ENCODE measurements around the gene MIPEP. TPM values are rescaled to one million over a fixed set of nuclear protein-coding genes. Genes with fewer than 3 reads are reported as not detected.

The MIPEP gene
- total RNA-seq, 4 donors from 2014 or later, result 17.1 to 27.9 (median 24.1) TPM

GRCh38 chr13:23805122-23805521 is 84.1 kb downstream of the MIPEP start:
- 96 to 98% methylated on average over 5 of the region's 5 CpGs for WGBS, 2 donors
- H3K27ac ChIP-seq, result no peak overlapping the region
- H3K4me3 ChIP-seq (replicated peaks in 1 of 3), result no peak overlapping the region
- peaks cover 0 to 5% of the 10 kb centered on the region in 2 donors for H3K36me3 ChIP-seq
- DNase-seq, result no peak
- TF ChIP-seq POLR2A (IDR thresholded peaks at IDR 0.05), result no peak
- TF ChIP-seq CTCF (IDR thresholded peaks at IDR 0.05), result no peak
- no peaks in the 10 kb centered on the region for H3K4me1 ChIP-seq
- H3K27me3 ChIP-seq, result no peaks in the 10 kb centered on the region
- intact Hi-C loops (cut with DNase I), result no loop called here
- H3K9me3 ChIP-seq, result no peaks in the 10 kb centered on the region

GRCh38 chr13:23804166-23804565 is 85.0 kb downstream of the MIPEP start:
- Histone ChIP-seq H3K4me3 (replicated peaks in 1 of 3) (no peak overlapping the region), H3K27ac (no peak overlapping the region), H3K9me3 (no peaks in the 10 kb centered on the region), H3K36me3 (peaks cover 0 to 5% of the 10 kb centered on the region in 2 donors), H3K4me1 (no peaks in the 10 kb centered on the region), H3K27me3 (no peaks in the 10 kb centered on the region)
- intact Hi-C loops (cut with DNase I), result no loop called here
- WGBS, 2 donors, result 86 to 92% methylated on average over 1 of the region's 1 CpG
- DNase-seq, result no peak
- TF ChIP-seq POLR2A (IDR thresholded peaks at IDR 0.05), result no peak
- no peak for TF ChIP-seq CTCF (IDR thresholded peaks at IDR 0.05)

DNA sequence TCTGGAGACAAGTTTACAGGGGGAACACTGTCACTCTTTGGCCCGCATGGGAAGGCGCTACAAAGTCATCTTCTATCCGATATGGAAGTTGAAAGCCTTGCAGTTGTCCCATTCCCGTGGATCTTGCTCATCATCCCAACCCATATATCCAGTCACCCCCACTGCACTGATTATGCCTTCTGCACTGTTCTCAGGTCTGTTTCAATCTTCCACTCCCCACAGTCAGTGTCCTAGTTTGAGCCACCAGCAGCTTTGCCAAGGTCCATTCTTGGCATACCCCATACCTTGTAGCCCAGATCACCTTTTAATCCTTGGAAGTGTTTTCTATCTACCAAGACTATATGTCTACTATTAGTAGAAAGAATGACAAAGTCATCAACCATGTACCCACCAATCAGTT is 88.1 kb downstream of the MIPEP start:
- 96 to 98% methylated on average over 4 of the region's 4 CpGs for WGBS, 2 donors
- H3K27ac ChIP-seq, result no peak overlapping the region
- H3K4me3 ChIP-seq (replicated peaks in 1 of 3), result no peak overlapping the region
- H3K4me1 ChIP-seq, result no peaks in the 10 kb centered on the region
- no peaks in the 10 kb centered on the region for H3K27me3 ChIP-seq
- peaks cover 0 to 5% of the 10 kb centered on the region in 2 donors for H3K36me3 ChIP-seq
- TF ChIP-seq POLR2A (IDR thresholded peaks at IDR 0.05) (no peak), CTCF (IDR thresholded peaks at IDR 0.05) (no peak)
- H3K9me3 ChIP-seq, result no peaks in the 10 kb centered on the region
- no peak for DNase-seq
- intact Hi-C loops (cut with DNase I), result no loop called here

- WGBS, 2 donors, result 88 to 95% methylated on average over 1 of the region's 1 CpG
- no peak for DNase-seq
- H3K27me3 ChIP-seq, result no peaks in the 10 kb centered on the region
- H3K4me3 ChIP-seq (replicated peaks in 1 of 3), result no peak overlapping the region
- H3K36me3 ChIP-seq, result peaks cover 0 to 5% of the 10 kb centered on the region in 2 donors
- intact Hi-C loops (cut with DNase I), result no loop called here
- H3K9me3 ChIP-seq, result no peaks in the 10 kb centered on the region
- H3K4me1 ChIP-seq, result peaks cover 2 to 4% of the 10 kb centered on the region in 2 donors
- TF ChIP-seq CTCF (IDR thresholded peaks at IDR 0.05), result no peak
- TF ChIP-seq POLR2A (IDR thresholded peaks at IDR 0.05), result no peak
- H3K27ac ChIP-seq, result no peak overlapping the region
Measured at GRCh38 chr13:23799945-23800344, 89.3 kb downstream of the MIPEP start.

- peaks cover 0 to 5% of the 10 kb centered on the region in 2 donors for H3K36me3 ChIP-seq
- intact Hi-C loops (cut with DNase I), result no loop called here
- no peak for DNase-seq
- no peaks in the 10 kb centered on the region for H3K9me3 ChIP-seq
- H3K4me1 ChIP-seq, result peaks cover 6 to 10% of the 10 kb centered on the region in 2 donors
- H3K4me3 ChIP-seq (replicated peaks in 1 of 3), result no peak overlapping the region
- TF ChIP-seq CTCF (IDR thresholded peaks at IDR 0.05) (no peak), POLR2A (IDR thresholded peaks at IDR 0.05) (no peak)
- no peak overlapping the region for H3K27ac ChIP-seq
- H3K27me3 ChIP-seq, result no peaks in the 10 kb centered on the region
- WGBS, 2 donors, result 94% methylated on average over 5 of the region's 5 CpGs
Measured at GRCh38 chr13:23797276-23797903, 91.8 kb downstream of the MIPEP start.

Measured in thyroid gland (tissue), 4 donors.